A673 (cell line): ENCODE data around the gene SUV39H2. TPM values are rescaled to one million over a fixed set of nuclear protein-coding genes. Genes with fewer than 3 reads are reported as not detected.

Experiments
- BruUV-seq: library from RNA; stranded (reverse); fragments of 400-500 nt; replicated peaks from 2 replicates; lab custom pipeline; 2021; lab: Mats Ljungman, UMichigan
- CTCF ChIA-PET: fragments of 300-600 bp; sonication (Branson Sonifier 250); formaldehyde crosslinking; loops from one replicate; lab custom pipeline; 2022; ENCODE audit warnings: antibody characterized with exemption; lab: Charles Lee
- POLR2A ChIA-PET: fragments of 300-600 bp; sonication (Branson Sonifier 250); formaldehyde crosslinking; loops from one replicate; lab custom pipeline; 2022; ENCODE audit warnings: antibody characterized with exemption; ENCODE audit not compliant: low non-redundant PET; lab: Charles Lee
- DNase-seq: peaks from one replicate; pipeline ENCODE4 v3.0.0-alpha.2; 2015; ENCODE audit warnings: low spot score
- H3K27ac ChIP-seq: fragments of 200-600 bp; sonication (generic); 2 replicates; pipeline ENCODE4 v1.5.1; 2016; ENCODE audit warnings: mixed run types, low read depth, mild to moderate bottlenecking, mixed read lengths, antibody characterized with exemption, low read length; ENCODE audit not compliant: poor library complexity, severe bottlenecking
- H3K27me3 ChIP-seq: fragments of 200-600 bp; sonication (generic); replicated peaks from 2 replicates; pipeline ENCODE4 v1.6.1; 2017; ENCODE audit warnings: mixed run types, low read depth, mild to moderate bottlenecking, mixed read lengths, antibody characterized with exemption, low read length; ENCODE audit not compliant: insufficient read depth, poor library complexity
- H3K36me3 ChIP-seq: fragments of 200-600 bp; sonication (generic); 2 replicates; pipeline ENCODE4 v1.6.1; 2016; ENCODE audit warnings: mixed run types, mild to moderate bottlenecking, mixed read lengths, antibody characterized with exemption, low read length; ENCODE audit not compliant: insufficient read depth, poor library complexity, severe bottlenecking
- H3K4me1 ChIP-seq: fragments of 200-600 bp; sonication (generic); 2 replicates; pipeline ENCODE4 v1.6.1; 2017; ENCODE audit warnings: mixed run types, mild to moderate bottlenecking, mixed read lengths, antibody characterized with exemption, low read length; ENCODE audit not compliant: insufficient read depth, poor library complexity, severe bottlenecking
- H3K4me3 ChIP-seq: fragments of 200-600 bp; sonication (generic); 2 replicates; pipeline ENCODE4 v1.5.1; 2016; ENCODE audit warnings: low read depth, mixed run types, mild to moderate bottlenecking, mixed read lengths, low read length; ENCODE audit not compliant: poor library complexity, severe bottlenecking
- H3K9me3 ChIP-seq: fragments of 200-600 bp; sonication (generic); 2 replicates; pipeline ENCODE4 v1.6.1; 2016; ENCODE audit warnings: mixed run types, low read depth, mild to moderate bottlenecking, mixed read lengths, antibody characterized with exemption, low read length; ENCODE audit not compliant: poor library complexity, severe bottlenecking
- EZH2 ChIP-seq: fragments of 200-600 bp; sonication (generic); IDR thresholded peaks from 2 replicates; pipeline ENCODE4 v1.6.1; 2017; ENCODE audit warnings: borderline replicate concordance, low read depth, mild to moderate bottlenecking, mixed read lengths, antibody characterized with exemption, low read length; ENCODE audit not compliant: poor library complexity, severe bottlenecking
- intact Hi-C: fragments of 100-400 bp; cut with micrococcal nuclease; formaldehyde crosslinking; loops from one replicate; pipeline ENCODE4 v1.10.0; 2022; ENCODE audit not compliant: unreplicated experiment
- total RNA-seq: library from RNA; stranded (reverse); gene quantifications from 2 replicates; pipeline ENCODE4 v1.2.3, GENCODE V29; 2021
- TF ChIP-seq, protein P1 (sequence below): fragments of 300-800, 200-600 bp; sonication (generic); conservative IDR thresholded peaks from 2 replicates; pipeline ENCODE4 v1.5.1; 2017; ENCODE audit warnings: low read depth, mild to moderate bottlenecking, antibody characterized with exemption, low read length, moderate library complexity, mixed read lengths

The SUV39H2 gene
- total RNA-seq, 1 experiment from 2014 or later = 83.2 TPM

DNA sequence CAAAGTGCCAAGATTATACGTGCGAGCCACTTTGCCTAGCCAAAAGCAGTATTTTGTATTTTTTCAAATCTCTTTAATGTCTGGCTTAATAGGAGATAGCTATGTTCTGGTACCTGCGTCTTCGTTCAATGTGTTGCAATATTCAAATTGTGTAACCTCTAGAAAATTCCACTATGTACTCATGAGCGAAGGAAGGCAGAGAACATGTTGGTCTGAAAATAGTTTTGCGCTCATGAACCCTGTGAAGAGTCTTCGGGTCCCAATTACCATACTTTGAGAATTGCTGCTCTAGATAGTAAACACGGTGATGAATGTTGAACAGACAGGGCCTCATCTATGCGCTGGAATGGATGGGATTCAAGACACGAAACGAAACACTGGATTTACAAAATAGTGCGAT is 2.7 kb upstream of the SUV39H2 start:
- Histone ChIP-seq H3K27me3 (no peaks in the 10 kb centered on the region), H3K36me3 (peaks cover 9% of the 10 kb centered on the region), H3K9me3 (no peaks in the 10 kb centered on the region), H3K4me1 (peaks cover 8% of the 10 kb centered on the region), H3K27ac (no peak overlapping the region), H3K4me3 (no peak overlapping the region)
- intact Hi-C loops = loop anchor here (5.0 kb wide), 1 partner anchor 76 kb away; the partner anchor contains the start of gene DCLRE1C
- ChIA-PET POLR2A (no interaction called here), CTCF (no interaction called here)
- DNase-seq = no peak
- no peak for TF ChIP-seq EZH2
- TF ChIP-seq, protein P1, sequence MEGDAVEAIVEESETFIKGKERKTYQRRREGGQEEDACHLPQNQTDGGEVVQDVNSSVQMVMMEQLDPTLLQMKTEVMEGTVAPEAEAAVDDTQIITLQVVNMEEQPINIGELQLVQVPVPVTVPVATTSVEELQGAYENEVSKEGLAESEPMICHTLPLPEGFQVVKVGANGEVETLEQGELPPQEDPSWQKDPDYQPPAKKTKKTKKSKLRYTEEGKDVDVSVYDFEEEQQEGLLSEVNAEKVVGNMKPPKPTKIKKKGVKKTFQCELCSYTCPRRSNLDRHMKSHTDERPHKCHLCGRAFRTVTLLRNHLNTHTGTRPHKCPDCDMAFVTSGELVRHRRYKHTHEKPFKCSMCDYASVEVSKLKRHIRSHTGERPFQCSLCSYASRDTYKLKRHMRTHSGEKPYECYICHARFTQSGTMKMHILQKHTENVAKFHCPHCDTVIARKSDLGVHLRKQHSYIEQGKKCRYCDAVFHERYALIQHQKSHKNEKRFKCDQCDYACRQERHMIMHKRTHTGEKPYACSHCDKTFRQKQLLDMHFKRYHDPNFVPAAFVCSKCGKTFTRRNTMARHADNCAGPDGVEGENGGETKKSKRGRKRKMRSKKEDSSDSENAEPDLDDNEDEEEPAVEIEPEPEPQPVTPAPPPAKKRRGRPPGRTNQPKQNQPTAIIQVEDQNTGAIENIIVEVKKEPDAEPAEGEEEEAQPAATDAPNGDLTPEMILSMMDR = no peak
- no TSS peak for BruUV-seq

GRCh38 chr10:14876764-14877163 is 1.9 kb upstream of the SUV39H2 start:
- POLR2A ChIA-PET = no interaction called here
- H3K27me3 ChIP-seq = no peaks in the 10 kb centered on the region
- peaks cover under 1% of the 10 kb centered on the region for H3K36me3 ChIP-seq
- intact Hi-C loops = loop anchor here (5.0 kb wide), 1 partner anchor 76 kb away; the partner anchor contains the start of gene DCLRE1C
- peak overlapping the region; percentile 88 for H3K4me3 ChIP-seq
- TF ChIP-seq, protein P1 = no peak
- TF ChIP-seq EZH2 = no peak
- CTCF ChIA-PET = no interaction called here
- no peak for DNase-seq
- no peak overlapping the region for H3K27ac ChIP-seq
- no TSS peak for BruUV-seq
- H3K4me1 ChIP-seq = peaks cover 8% of the 10 kb centered on the region
- H3K9me3 ChIP-seq = no peaks in the 10 kb centered on the region

GRCh38 chr10:14879124-14879927 is 660 bp downstream of the SUV39H2 start:
- Histone ChIP-seq H3K27me3 (no peaks in the 10 kb centered on the region), H3K4me3 (peak overlapping the region; percentile 88), H3K4me1 (peaks cover 8% of the 10 kb centered on the region), H3K36me3 (no peaks in the 10 kb centered on the region), H3K27ac (peak overlapping the region; percentile 94), H3K9me3 (no peaks in the 10 kb centered on the region)
- intact Hi-C loops = loop anchor here (5.0 kb wide), 1 partner anchor 73 kb away; the partner anchor contains the start of gene DCLRE1C
- TF ChIP-seq, protein P1 = no peak
- TF ChIP-seq EZH2 = no peak
- BruUV-seq = no TSS peak
- DNase-seq = peak; percentile 35
- ChIA-PET POLR2A (no interaction called here), CTCF (interaction anchor here (1.3 kb wide), 1 partner anchor 41 kb away, joined by 3 read pairs; the partner anchor contains the start of genes CDNF, HSPA14 and MSANTD7)
